ENCODE data around the gene C2CD5. TPM values are rescaled to one million over a fixed set of nuclear protein-coding genes. Genes with fewer than 3 reads are reported as not detected.

C2CD5 gene
- total RNA-seq, 1 experiment from 2014 or later, result 35.4 TPM

DNA sequence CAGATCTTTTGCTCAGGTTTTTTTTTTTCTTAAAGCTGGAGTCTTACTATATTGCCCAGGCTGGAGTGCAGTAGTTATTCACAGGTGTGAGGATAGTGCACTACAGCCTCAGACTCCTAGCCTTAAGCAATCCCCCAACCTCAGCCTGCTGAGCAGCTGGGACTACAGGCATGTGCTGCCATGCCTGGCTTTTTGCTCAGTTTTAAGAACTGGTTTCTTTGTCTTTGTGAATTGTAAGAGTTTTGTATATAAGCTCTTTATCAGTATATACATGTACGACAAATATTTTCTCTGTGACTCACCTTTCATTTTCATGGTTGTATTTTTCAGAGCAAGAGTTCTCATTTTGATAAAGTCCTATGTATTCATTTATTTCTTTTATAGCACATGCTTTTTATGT is 33.3 kb upstream of the C2CD5 start:
- H3K18ac ChIP-seq (ENCODE audit: insufficient read length, low read depth, low read length), result no peak overlapping the region
- H3T11ph ChIP-seq (ENCODE audit: low read length), result no peak overlapping the region
- H3K56ac ChIP-seq (ENCODE audit: insufficient read length, low read depth, low read length), result no peak overlapping the region
- Mint-ChIP-seq H3K9me3 (peaks cover 0 to 3% of the 10 kb centered on the region in 2 experiments; a peak in 2 of 5 replicates), H3K4me3 (no peak overlapping the region), H3K27me3 (ENCODE audit: low read depth) (no peaks in the 10 kb centered on the region), H3K36me3 (ENCODE audit: insufficient read depth in 1 of 3, low read depth in 3 of 3) (peaks cover 0 to 7% (median 3%) of the 10 kb centered on the region in 3 experiments; a peak in 4 of 7 replicates), H3K27ac (no peak overlapping the region), H3K4me1 (peaks cover 3 to 4% of the 10 kb centered on the region in 2 experiments; a peak in 3 of 4 replicates)
- H4K8ac ChIP-seq (replicated peaks; ENCODE audit: insufficient read length, low read depth, low read length), result no peak overlapping the region
- H2BK12ac ChIP-seq (ENCODE audit: insufficient read length, low read depth, low read length), result no peak overlapping the region
- no peak overlapping the region for H3K9ac ChIP-seq (ENCODE audit: extremely low read depth, insufficient read length, low read length)
- H3K4ac ChIP-seq (ENCODE audit: low read depth, low read length), result no peak overlapping the region
- no peaks in the 10 kb centered on the region for H3K79me2 ChIP-seq (ENCODE audit: insufficient read depth, low read length)
- H3K14ac ChIP-seq (ENCODE audit: insufficient read depth, low read length), result no peak overlapping the region
- H4K5ac ChIP-seq (ENCODE audit: insufficient read length, low read depth, low read length), result no peak overlapping the region
- H3K23ac ChIP-seq (ENCODE audit: insufficient read length, low read depth, low read length), result no peak overlapping the region
- H3K79me1 ChIP-seq (ENCODE audit: insufficient read depth, low read depth, low read length, poor library complexity, severe bottlenecking), result no peaks in the 10 kb centered on the region
- WGBS (ENCODE audit: extremely low coverage, insufficient read length, low lambda C conversion rate), result no CpG with 5 or more reads among the region's 1 CpG
- no peak overlapping the region for H2BK20ac ChIP-seq (ENCODE audit: low read depth, low read length, poor library complexity, severe bottlenecking)
- no peaks in the 10 kb centered on the region; the same call in 1 of the 2 replicates for H3K4me1 ChIP-seq (ENCODE audit: insufficient read depth, low read length)
- no peaks in the 10 kb centered on the region for H3K9me3 ChIP-seq (ENCODE audit: control insufficient read depth, low read depth, low read length)
- H2BK120ac ChIP-seq (ENCODE audit: low read depth, low read length, poor library complexity, severe bottlenecking), result no peak overlapping the region
- H2BK15ac ChIP-seq (ENCODE audit: low read depth, low read length), result no peak overlapping the region
- no peak overlapping the region for H2AFZ ChIP-seq (ENCODE audit: low read length)
- no peaks in the 10 kb centered on the region for H3K27me3 ChIP-seq (ENCODE audit: insufficient read depth, low read length)
- TF ChIP-seq CTCF (conservative IDR thresholded peaks at IDR 0.05), result no peak
- no peak overlapping the region for H4K91ac ChIP-seq (ENCODE audit: insufficient read length, low read depth, low read length)
- H3K27ac ChIP-seq (ENCODE audit: insufficient read length, low read depth, low read length), result no peak overlapping the region
- H2AK5ac ChIP-seq (ENCODE audit: insufficient read length, low read length), result no peak overlapping the region
- no peak for DNase-seq
- no peak overlapping the region for H3K4me2 ChIP-seq (ENCODE audit: insufficient read depth, insufficient read length, low read length)
- no peaks in the 10 kb centered on the region for H4K20me1 ChIP-seq (ENCODE audit: control insufficient read depth, insufficient read depth, insufficient read length)
- no peak overlapping the region for H2BK5ac ChIP-seq (ENCODE audit: insufficient read length, low read length)
- H3K23me2 ChIP-seq (ENCODE audit: insufficient read length, low read depth, low read length, poor library complexity, severe bottlenecking), result no peaks in the 10 kb centered on the region
